ENCODE measurements around the gene ELP4. TPM values are rescaled to one million over a fixed set of nuclear protein-coding genes. Genes with fewer than 3 reads are reported as not detected.

The ELP4 gene
- total and polyA plus RNA-seq, 12 donors = 9.8 to 19.5 (median 15.9) TPM

DNA sequence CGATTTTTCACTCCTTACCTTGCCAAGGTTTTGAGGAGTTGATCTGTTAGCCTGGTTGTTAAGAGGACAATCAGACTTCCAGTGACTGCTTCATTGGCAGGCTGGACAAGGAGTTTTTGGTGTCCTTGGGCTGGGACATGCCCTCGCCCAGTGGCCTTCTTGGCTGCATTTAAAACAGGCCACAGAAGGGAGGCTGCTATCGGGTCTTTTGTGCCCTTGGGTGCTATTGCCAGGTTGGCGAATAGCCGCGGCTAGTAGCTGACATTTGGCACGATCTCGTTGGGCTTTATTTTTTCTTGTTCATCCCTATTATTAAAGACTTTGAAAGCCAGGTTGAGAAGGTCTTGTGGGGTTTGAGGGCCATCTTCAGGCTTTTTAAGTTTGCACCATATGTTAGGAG lies 99.4 kb downstream of the ELP4 start:
- TF ChIP-seq, protein P1, sequence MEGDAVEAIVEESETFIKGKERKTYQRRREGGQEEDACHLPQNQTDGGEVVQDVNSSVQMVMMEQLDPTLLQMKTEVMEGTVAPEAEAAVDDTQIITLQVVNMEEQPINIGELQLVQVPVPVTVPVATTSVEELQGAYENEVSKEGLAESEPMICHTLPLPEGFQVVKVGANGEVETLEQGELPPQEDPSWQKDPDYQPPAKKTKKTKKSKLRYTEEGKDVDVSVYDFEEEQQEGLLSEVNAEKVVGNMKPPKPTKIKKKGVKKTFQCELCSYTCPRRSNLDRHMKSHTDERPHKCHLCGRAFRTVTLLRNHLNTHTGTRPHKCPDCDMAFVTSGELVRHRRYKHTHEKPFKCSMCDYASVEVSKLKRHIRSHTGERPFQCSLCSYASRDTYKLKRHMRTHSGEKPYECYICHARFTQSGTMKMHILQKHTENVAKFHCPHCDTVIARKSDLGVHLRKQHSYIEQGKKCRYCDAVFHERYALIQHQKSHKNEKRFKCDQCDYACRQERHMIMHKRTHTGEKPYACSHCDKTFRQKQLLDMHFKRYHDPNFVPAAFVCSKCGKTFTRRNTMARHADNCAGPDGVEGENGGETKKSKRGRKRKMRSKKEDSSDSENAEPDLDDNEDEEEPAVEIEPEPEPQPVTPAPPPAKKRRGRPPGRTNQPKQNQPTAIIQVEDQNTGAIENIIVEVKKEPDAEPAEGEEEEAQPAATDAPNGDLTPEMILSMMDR (IDR thresholded peaks at IDR 0.05) = no peak
- Histone ChIP-seq H3K36me3 (peaks cover 0 to 17% (median 0%) of the 10 kb centered on the region in 9 donors), H3K9me3 (no peaks in the 10 kb centered on the region), H3K4me3 (no peak overlapping the region), H3K27me3 (no peaks in the 10 kb centered on the region), H3K4me1 (peaks cover 0 to 13% (median 0%) of the 10 kb centered on the region in 9 donors), H3K27ac (no peak overlapping the region)
- whole genome bisulfite sequencing, 2 donors = 95 to 96% methylated on average over 8 of the region's 8 CpGs
- no peak for DNase-seq
- intact Hi-C loops (cut with DNase I) = no loop called here
- ATAC-seq = no peak

DNA sequence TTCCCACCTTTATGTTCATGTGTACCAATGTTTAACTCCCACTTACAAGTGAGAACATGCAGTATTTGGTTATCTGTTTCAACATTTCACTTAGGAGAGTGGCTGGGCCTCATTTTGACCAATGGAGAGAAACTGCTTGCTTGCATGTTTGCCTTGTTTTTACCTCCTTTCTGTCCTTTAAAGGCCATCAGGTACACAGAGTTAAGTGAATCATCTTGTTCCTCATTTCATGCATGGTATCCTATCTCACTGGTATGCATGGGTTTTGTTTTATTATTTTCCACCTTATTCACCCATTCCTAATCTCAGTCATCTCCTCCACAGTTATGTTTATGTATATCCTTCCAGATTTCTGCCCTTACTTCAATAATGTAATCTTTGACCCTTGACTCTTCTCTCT lies 101.0 kb downstream of the ELP4 start:
- DNase-seq (no peak), ATAC-seq (no peak)

DNA sequence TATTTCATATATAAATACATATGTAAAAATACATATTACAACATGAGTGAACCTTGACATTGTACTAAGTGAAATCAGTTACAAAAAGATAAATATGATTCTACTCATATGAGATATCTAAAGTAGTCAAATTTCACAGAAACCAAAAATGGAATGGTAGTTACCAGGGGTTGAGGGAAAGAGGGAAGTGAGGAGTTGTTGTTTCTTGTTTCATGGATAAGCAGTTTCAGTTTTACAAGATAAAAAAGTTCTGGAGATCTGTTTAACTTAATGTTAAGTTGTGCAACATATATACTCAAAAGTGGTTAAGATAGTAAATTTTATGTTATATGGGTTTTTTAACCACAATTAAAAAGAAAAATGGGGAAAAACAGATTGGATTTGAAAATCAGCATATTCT lies 107.7 kb downstream of the ELP4 start:
- H3K27ac ChIP-seq = no peak overlapping the region
- intact Hi-C loops (cut with DNase I) = no loop called here
- no peaks in the 10 kb centered on the region for H3K27me3 ChIP-seq
- H3K9me3 ChIP-seq = no peaks in the 10 kb centered on the region
- H3K4me3 ChIP-seq = no peak overlapping the region
- peaks cover 0 to 7% (median 0%) of the 10 kb centered on the region in 9 donors for H3K4me1 ChIP-seq
- no peak for DNase-seq
- no peaks in the 10 kb centered on the region for H3K36me3 ChIP-seq
- no peak for ATAC-seq
- TF ChIP-seq, protein P1 (IDR thresholded peaks at IDR 0.05) = no peak

More for the DNA sequence above, 101.0 kb downstream of the ELP4 start:
- H3K9me3 ChIP-seq = no peaks in the 10 kb centered on the region
- TF ChIP-seq, protein P1 (IDR thresholded peaks at IDR 0.05) = no peak
- H3K4me3 ChIP-seq = no peak overlapping the region
- peaks cover 0 to 13% (median 0%) of the 10 kb centered on the region in 9 donors for H3K4me1 ChIP-seq
- intact Hi-C loops (cut with DNase I) = no loop called here
- H3K27me3 ChIP-seq = no peaks in the 10 kb centered on the region
- no peak overlapping the region for H3K27ac ChIP-seq
- H3K36me3 ChIP-seq = peaks cover 0 to 8% (median 0%) of the 10 kb centered on the region in 9 donors

GRCh38 chr11:31619980-31620379 lies 110.4 kb downstream of the ELP4 start:
- Histone ChIP-seq H3K4me1 (no peaks in the 10 kb centered on the region), H3K36me3 (no peaks in the 10 kb centered on the region), H3K9me3 (no peaks in the 10 kb centered on the region), H3K27ac (no peak overlapping the region), H3K27me3 (no peaks in the 10 kb centered on the region), H3K4me3 (no peak overlapping the region)
- intact Hi-C loops (cut with DNase I) = no loop called here
- ATAC-seq = no peak
- DNase-seq = no peak
- TF ChIP-seq, protein P1 (IDR thresholded peaks at IDR 0.05) = no peak

DNA sequence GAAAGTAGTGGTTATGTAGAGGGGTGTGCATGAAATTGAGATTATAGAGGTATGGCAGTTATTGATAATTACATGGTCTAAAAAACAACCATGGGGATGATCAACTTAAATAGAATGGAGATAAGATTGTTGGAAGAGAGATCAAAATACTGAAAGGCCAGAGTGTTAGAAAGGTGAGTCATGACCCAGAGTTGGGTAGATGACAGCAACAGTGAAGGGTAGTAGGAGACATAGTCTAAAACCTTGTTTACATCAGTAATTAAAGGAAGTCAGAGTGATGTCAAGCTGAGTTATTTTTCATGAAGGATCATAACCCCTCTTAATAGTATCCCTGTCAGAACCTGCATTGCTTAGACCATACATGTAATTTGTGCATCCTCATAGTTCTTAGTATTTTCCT lies 110.9 kb downstream of the ELP4 start:
- Histone ChIP-seq H3K4me1 (no peaks in the 10 kb centered on the region), H3K9me3 (no peaks in the 10 kb centered on the region), H3K27me3 (no peaks in the 10 kb centered on the region), H3K36me3 (no peaks in the 10 kb centered on the region), H3K27ac (no peak overlapping the region), H3K4me3 (no peak overlapping the region)
- DNase-seq (no peak), ATAC-seq (no peak)
- TF ChIP-seq, protein P1 (IDR thresholded peaks at IDR 0.05) = no peak
- intact Hi-C loops (cut with DNase I) = no loop called here
